Measurements from ENCODE around the gene DIS3L2. TPM values are rescaled to one million over a fixed set of nuclear protein-coding genes. Genes with fewer than 3 reads are reported as not detected.
A peak's percentile ranks its signal among the peaks of the same experiment; 100 is the strongest.
"Not testable (repeated sequence)": the region's sequence is repeated elsewhere in the genome, so short reads cannot be mapped to it uniquely, and the experiment has no call there.

DIS3L2 gene
- total RNA-seq, 1 donor, result 24.9 TPM

- no peak for DNase-seq (ENCODE audit: low read depth)
- no peak overlapping the region for H3K4me3 ChIP-seq (ENCODE audit: low read depth, low read length)
- TF ChIP-seq CTCF (IDR thresholded peaks at IDR 0.05; ENCODE audit: insufficient read depth, low read length), result no peak
Observed at GRCh38 chr2:232361646-232362045, 400.1 kb downstream of the DIS3L2 start.

- no peak overlapping the region for H3K4me3 ChIP-seq (ENCODE audit: low read depth, low read length)
- no peak for TF ChIP-seq CTCF (IDR thresholded peaks at IDR 0.05; ENCODE audit: insufficient read depth, low read length)
- DNase-seq (ENCODE audit: low read depth), result no peak
Observed at GRCh38 chr2:232362174-232362900, 400.8 kb downstream of the DIS3L2 start.

- H3K4me3 ChIP-seq (ENCODE audit: low read depth, low read length); DNase-seq (ENCODE audit: low read depth): not testable (repeated sequence)
Observed at GRCh38 chr2:232363064-232363783, 401.7 kb downstream of the DIS3L2 start.

- peak overlapping the region; percentile 13 for H3K4me3 ChIP-seq (ENCODE audit: low read depth, low read length)
- no peak for TF ChIP-seq CTCF (IDR thresholded peaks at IDR 0.05; ENCODE audit: insufficient read depth, low read length)
- DNase-seq (ENCODE audit: low read depth), result peak; percentile 37
Observed at GRCh38 chr2:232363784-232364615, 402.5 kb downstream of the DIS3L2 start.

- DNase-seq (ENCODE audit: low read depth); H3K4me3 ChIP-seq (ENCODE audit: low read depth, low read length): not testable (repeated sequence)
Observed at GRCh38 chr2:232364806-232365594, 403.5 kb downstream of the DIS3L2 start.

GRCh38 chr2:232365621-232366321, 404.3 kb downstream of the DIS3L2 start:
- TF ChIP-seq CTCF (IDR thresholded peaks at IDR 0.05; ENCODE audit: insufficient read depth, low read length), result peak; percentile 49
- no peak overlapping the region for H3K4me3 ChIP-seq (ENCODE audit: low read depth, low read length)
- no peak for DNase-seq (ENCODE audit: low read depth)

GRCh38 chr2:232366461-232366860, 404.9 kb downstream of the DIS3L2 start:
- not testable (repeated sequence) for H3K4me3 ChIP-seq (ENCODE audit: low read depth, low read length); DNase-seq (ENCODE audit: low read depth)

All from fibroblast of the aortic adventitia (primary cell).